H9 (cell line): ENCODE data around the gene MT1F. TPM values are rescaled to one million over a fixed set of nuclear protein-coding genes. Genes with fewer than 3 reads are reported as not detected.
A peak's percentile ranks its signal among the peaks of the same experiment; 100 is the strongest.

Source experiments
- DNase-seq: peaks from one replicate; pipeline ENCODE4 v3.0.0-alpha.2; 2017
- H2AFZ ChIP-seq: one replicate; pipeline ENCODE4 v1.6.1; 2013; ENCODE audit warnings: mild to moderate bottlenecking, low read length, control low read depth, moderate library complexity
- H2AK5ac ChIP-seq: 2 replicates; pipeline ENCODE4 v1.6.1; 2013; ENCODE audit warnings: low read length, control low read depth, mixed read lengths; ENCODE audit not compliant: insufficient read length
- H2BK120ac ChIP-seq: one replicate; pipeline ENCODE4 v1.6.1; 2013; ENCODE audit warnings: low read depth, mild to moderate bottlenecking, low read length, control low read depth, inconsistent platforms; ENCODE audit not compliant: poor library complexity, severe bottlenecking
- H2BK12ac ChIP-seq: 2 replicates; pipeline ENCODE4 v1.6.1; 2013; ENCODE audit warnings: low read length, control low read depth, mixed read lengths, low read depth; ENCODE audit not compliant: insufficient read length
- H2BK15ac ChIP-seq: 2 replicates; pipeline ENCODE4 v1.6.1; 2013; ENCODE audit warnings: low read depth, low read length, control low read depth
- H2BK20ac ChIP-seq: one replicate; pipeline ENCODE4 v1.6.1; 2013; ENCODE audit warnings: low read depth, mild to moderate bottlenecking, low read length, control low read depth, inconsistent platforms; ENCODE audit not compliant: poor library complexity, severe bottlenecking
- H2BK5ac ChIP-seq: 2 replicates; pipeline ENCODE4 v1.6.1; 2013; ENCODE audit warnings: low read length, control low read depth, mixed read lengths; ENCODE audit not compliant: insufficient read length
- H3K14ac ChIP-seq: 2 replicates; pipeline ENCODE4 v1.6.1; 2013; ENCODE audit warnings: low read length, control low read depth; ENCODE audit not compliant: insufficient read depth
- H3K18ac ChIP-seq: 2 replicates; pipeline ENCODE4 v1.6.1; 2013; ENCODE audit warnings: low read depth, mild to moderate bottlenecking, mixed read lengths, low read length, control low read depth; ENCODE audit not compliant: insufficient read length
- H3K23ac ChIP-seq: 2 replicates; pipeline ENCODE4 v1.6.1; 2013; ENCODE audit warnings: low read length, control low read depth, mixed read lengths, low read depth; ENCODE audit not compliant: insufficient read length
- H3K23me2 ChIP-seq: 2 replicates; pipeline ENCODE4 v1.6.1; 2013; ENCODE audit warnings: low read depth, mild to moderate bottlenecking, mixed read lengths, low read length, control low read depth; ENCODE audit not compliant: insufficient read length, poor library complexity, severe bottlenecking
- H3K27ac ChIP-seq: 2 replicates; pipeline ENCODE4 v1.5.1; 2013; ENCODE audit warnings: low read length, control low read depth, mixed read lengths, low read depth; ENCODE audit not compliant: insufficient read length
- H3K27me3 ChIP-seq: 2 replicates; pipeline ENCODE4 v1.6.1; 2013; ENCODE audit warnings: low read length, control low read depth, inconsistent platforms; ENCODE audit not compliant: insufficient read depth
- H3K4ac ChIP-seq: 2 replicates; pipeline ENCODE4 v1.6.1; 2013; ENCODE audit warnings: low read depth, mild to moderate bottlenecking, control low read depth, inconsistent platforms, low read length, moderate library complexity
- H3K4me1 ChIP-seq: 2 replicates; pipeline ENCODE4 v1.6.1; 2013; ENCODE audit warnings: low read length, control low read depth, inconsistent platforms; ENCODE audit not compliant: insufficient read depth
- H3K4me2 ChIP-seq: 2 replicates; pipeline ENCODE4 v1.6.1; 2013; ENCODE audit warnings: low read length, control low read depth, mixed read lengths; ENCODE audit not compliant: insufficient read length, insufficient read depth
- H3K56ac ChIP-seq: 2 replicates; pipeline ENCODE4 v1.6.1; 2013; ENCODE audit warnings: low read depth, mild to moderate bottlenecking, mixed read lengths, low read length, control low read depth; ENCODE audit not compliant: insufficient read length
- H3K79me1 ChIP-seq: 2 replicates; pipeline ENCODE4 v1.6.1; 2013; ENCODE audit warnings: low read depth, mild to moderate bottlenecking, moderate library complexity, low read length, control low read depth, inconsistent platforms; ENCODE audit not compliant: insufficient read depth, poor library complexity, severe bottlenecking
- H3K79me2 ChIP-seq: 2 replicates; pipeline ENCODE4 v1.6.1; 2013; ENCODE audit warnings: low read length, control low read depth, inconsistent platforms; ENCODE audit not compliant: insufficient read depth
- H3K9ac ChIP-seq: 2 replicates; pipeline ENCODE4 v1.6.1; 2013; ENCODE audit warnings: low read length, control low read depth, mixed read lengths; ENCODE audit not compliant: insufficient read length; ENCODE audit errors: extremely low read depth
- H3K9me3 ChIP-seq: one replicate; pipeline ENCODE4 v1.6.1; 2013; ENCODE audit warnings: low read depth, low read length, inconsistent platforms; ENCODE audit not compliant: control insufficient read depth
- H3T11ph ChIP-seq: one replicate; pipeline ENCODE4 v1.6.1; 2013; ENCODE audit warnings: mild to moderate bottlenecking, low read length, control low read depth, inconsistent platforms
- H4K20me1 ChIP-seq: one replicate; pipeline ENCODE4 v1.6.1; 2013; ENCODE audit not compliant: control insufficient read depth, insufficient read length, insufficient read depth
- H4K5ac ChIP-seq: 2 replicates; pipeline ENCODE4 v1.6.1; 2013; ENCODE audit warnings: low read depth, mild to moderate bottlenecking, mixed read lengths, low read length, control low read depth; ENCODE audit not compliant: insufficient read length
- H4K8ac ChIP-seq: replicated peaks from 2 replicates; pipeline ENCODE4 v1.6.1; 2013; ENCODE audit warnings: low read length, control low read depth, mixed read lengths, low read depth; ENCODE audit not compliant: insufficient read length
- H4K91ac ChIP-seq: 2 replicates; pipeline ENCODE4 v1.6.1; 2013; ENCODE audit warnings: low read depth, mild to moderate bottlenecking, moderate library complexity, mixed read lengths, low read length, control low read depth; ENCODE audit not compliant: insufficient read length
- H3K27ac Mint-ChIP-seq, 3 experiments: 2 replicates in 2 of 3; 3 replicates in 1 of 3; pipeline ENCODE4 v1.8.0; 2020 to 2021; ENCODE audit warnings: mixed read lengths in 3 of 3, mild to moderate bottlenecking in 1 of 3, moderate library complexity in 1 of 3
- H3K27me3 Mint-ChIP-seq: 2 replicates; pipeline ENCODE4 v1.8.0; 2021; ENCODE audit warnings: low read depth, mild to moderate bottlenecking, moderate library complexity, mixed read lengths
- H3K36me3 Mint-ChIP-seq, 3 experiments: 2 replicates in 2 of 3; 3 replicates in 1 of 3; pipeline ENCODE4 v1.8.0; 2020 to 2021; ENCODE audit warnings: low read depth in 3 of 3, mixed read lengths in 3 of 3; ENCODE audit not compliant: insufficient read depth in 1 of 3
- H3K4me1 Mint-ChIP-seq, 2 experiments: 2 replicates each; pipeline ENCODE4 v1.8.0; 2020; ENCODE audit warnings: mixed read lengths in 2 of 2
- H3K4me3 Mint-ChIP-seq, 2 experiments: 2 replicates in 1 of 2; 3 replicates in 1 of 2; pipeline ENCODE4 v1.8.0; 2020 to 2021; ENCODE audit warnings: mild to moderate bottlenecking in 2 of 2, mixed read lengths in 2 of 2, moderate library complexity in 1 of 2
- H3K9me3 Mint-ChIP-seq, 2 experiments: 2 replicates in 1 of 2; 3 replicates in 1 of 2; pipeline ENCODE4 v1.8.0; 2020; ENCODE audit warnings: mild to moderate bottlenecking in 2 of 2, mixed read lengths in 2 of 2, moderate library complexity in 1 of 2
- CTCF ChIP-seq: fragments of 200-600 bp; sonication (generic); conservative IDR thresholded peaks from 3 replicates; pipeline ENCODE4 v1.8.0; 2021; ENCODE audit warnings: antibody characterized with exemption, mild to moderate bottlenecking
- WGBS: extraction: QIAGEN DNeasy Blood & Tissue Kit; methylation state at CpG from one replicate; pipeline ENCODE4 v1.1.7; 2013; ENCODE audit warnings: missing lambda C conversion rate, low lambda C conversion rate, mixed read lengths; ENCODE audit not compliant: insufficient read length; ENCODE audit errors: extremely low coverage; 5-methylcytosine and 5-hydroxymethylcytosine counted together
- total RNA-seq: library from RNA; stranded (reverse); gene quantifications from 2 replicates; pipeline ENCODE4 v1.2.1, GENCODE V29; 2021

Gene MT1F
- total RNA-seq, 1 experiment from 2014 or later, result 26.1 TPM

- Histone ChIP-seq H3K23me2 (peaks cover 12% of the 10 kb centered on the region), H2AK5ac (no peak overlapping the region), H3T11ph (no peak overlapping the region), H4K5ac (no peak overlapping the region), H3K18ac (no peak overlapping the region), H2AFZ (no peak overlapping the region), H2BK5ac (no peak overlapping the region), H3K9ac (no peak overlapping the region), H3K27me3 (peaks cover 54% of the 10 kb centered on the region), H3K79me2 (no peaks in the 10 kb centered on the region), H4K20me1 (no peaks in the 10 kb centered on the region), H3K9me3 (no peaks in the 10 kb centered on the region), H4K91ac (no peak overlapping the region), H3K23ac (no peak overlapping the region), H3K4me1 (peaks cover 6% of the 10 kb centered on the region; the same call in 1 of the 2 replicates), H4K8ac (no peak overlapping the region), H2BK15ac (no peak overlapping the region), H3K27ac (no peak overlapping the region), H3K14ac (no peak overlapping the region), H3K79me1 (no peaks in the 10 kb centered on the region), H2BK12ac (no peak overlapping the region), H2BK20ac (no peak overlapping the region), H3K4ac (no peak overlapping the region), H3K4me2 (peak overlapping the region; percentile 85), H3K56ac (no peak overlapping the region), H2BK120ac (no peak overlapping the region)
- Mint-ChIP-seq H3K4me3 (peak overlapping the region; percentile 27 to 73; a peak in 4 of 5 replicates), H3K4me1 (peaks cover 12 to 42% of the 10 kb centered on the region in 2 experiments), H3K27me3 (peaks cover 84% of the 10 kb centered on the region), H3K27ac (no peak overlapping the region), H3K9me3 (no peaks in the 10 kb centered on the region; a peak in 1 of 5 replicates), H3K36me3 (no peaks in the 10 kb centered on the region)
- no peak for TF ChIP-seq CTCF
- peak; percentile 38 for DNase-seq
- WGBS, result no CpG with 5 or more reads among the region's 19 CpGs
Measured at GRCh38 chr16:56669840-56670619, 12.3 kb downstream of the MT1F start.
